D341Med (cell line): ENCODE data around the gene ADPRM.
"Not testable (repeated sequence)": the region's sequence is repeated elsewhere in the genome, so short reads cannot be mapped to it uniquely, and the experiment has no call there.

Experiments
- DNase-seq: peaks from one replicate; pipeline ENCODE4 v3.0.0; 2012; ENCODE audit warnings: low spot score

ADPRM gene

GRCh38 chr17:10697092-10698081 is at the start of gene ADPRM, which contains the start of gene SCO1:
Gene ADPRM (plus strand): TSS chr17:10697594. CDS start chr17:10704927, 7,333 bp downstream.
Gene SCO1 (minus strand): TSS chr17:10697533. CDS start chr17:10697507, 26 bp downstream.
- DNase-seq, result peak; percentile 84

GRCh38 chr17:10648381-10648780 is 49.0 kb upstream of the ADPRM start:
- DNase-seq, result no peak

GRCh38 chr17:10648956-10649355 is 48.4 kb upstream of the ADPRM start:
- DNase-seq, result no peak

GRCh38 chr17:10649602-10650001 is 47.8 kb upstream of the ADPRM start:
- DNase-seq, result no peak

GRCh38 chr17:10651927-10652326 is 45.5 kb upstream of the ADPRM start:
- no peak for DNase-seq

- no peak for DNase-seq
These were observed 44.3 kb upstream of the ADPRM start for GRCh38 chr17:10652984-10653659.

- no peak for DNase-seq
These were observed 43.4 kb upstream of the ADPRM start for GRCh38 chr17:10653987-10654386.

- no peak for DNase-seq
These were observed 40.2 kb upstream of the ADPRM start, which contains the start of gene MYH3 for GRCh38 chr17:10657148-10657547. Gene MYH3 (minus strand): TSS chr17:10657309. CDS start chr17:10655064, 2,245 bp downstream.

- DNase-seq, result no peak
These were observed 39.5 kb upstream of the ADPRM start for GRCh38 chr17:10657879-10658278.

GRCh38 chr17:10661437-10661836 is 36.0 kb upstream of the ADPRM start:
- DNase-seq, result peak; percentile 18

- no peak for DNase-seq
These were observed 34.2 kb upstream of the ADPRM start for GRCh38 chr17:10663231-10663630.

- DNase-seq, result no peak
These were observed 32.8 kb upstream of the ADPRM start for GRCh38 chr17:10664571-10664970.

GRCh38 chr17:10666906-10667305 is 30.5 kb upstream of the ADPRM start:
- no peak for DNase-seq

- DNase-seq, result no peak
These were observed 28.6 kb upstream of the ADPRM start for GRCh38 chr17:10668775-10669174.

GRCh38 chr17:10673312-10673711 is 24.1 kb upstream of the ADPRM start:
- DNase-seq, result no peak

GRCh38 chr17:10674704-10675103 is 22.7 kb upstream of the ADPRM start:
- DNase-seq, result no peak

- no peak for DNase-seq
These were observed 15.4 kb upstream of the ADPRM start for GRCh38 chr17:10681866-10682446.

GRCh38 chr17:10683853-10684252 is 13.5 kb upstream of the ADPRM start:
- no peak for DNase-seq

GRCh38 chr17:10687499-10687898 is 9.9 kb upstream of the ADPRM start:
- DNase-seq, result no peak

- DNase-seq, result not testable (repeated sequence)
These were observed 1.5 kb upstream of the ADPRM start for GRCh38 chr17:10695875-10696407.

GRCh38 chr17:10698096-10698818 is 863 bp downstream of the ADPRM start:
- no peak for DNase-seq

GRCh38 chr17:10699856-10700255 is 2.5 kb downstream of the ADPRM start:
- no peak for DNase-seq
